Measurements from ENCODE around the gene PRAMEF2.
"Not testable (repeated sequence)": the region's sequence is repeated elsewhere in the genome, so short reads cannot be mapped to it uniquely, and the experiment has no call there.

PRAMEF2 gene

GRCh38 chr1:12903793-12904572, 47.1 kb downstream of the PRAMEF2 start:
- H3K4me3 ChIP-seq (ENCODE audit: low read depth, low read length): not testable (repeated sequence)

Data from GM12875 (cell line).